K562 (cell line): Measurements from ENCODE around the gene MDC1. TPM values are rescaled to one million over a fixed set of nuclear protein-coding genes. Genes with fewer than 3 reads are reported as not detected.

Experiments used
- ATAC-seq: fragments of 200-7000 bp; cut with Tn5 transposase; 3 replicates; pipeline ENCODE4 v1.9.1; 2020; ENCODE audit warnings: moderate library complexity
- BruUV-seq: library from RNA; stranded (reverse); fragments of 400-500 nt; replicated peaks from 2 replicates; lab custom pipeline; 2021; lab: Mats Ljungman, UMichigan
- CTCF ChIA-PET: fragments of 300-600 bp; formaldehyde crosslinking; extraction: SDS; loops from one replicate; lab custom pipeline; 2021; ENCODE audit warnings: low intra/inter-chr PET ratio; lab: Yijun Ruan, JAX
- POLR2A ChIA-PET: fragments of 300-600, 350-650 bp; sonication (Branson Sonifier 250); formaldehyde crosslinking; extraction: SDS; loops from one replicate; lab custom pipeline; 2021; ENCODE audit warnings: antibody characterized with exemption, inconsistent platforms; lab: Yijun Ruan, JAX
- DNase-seq, 4 experiments: peaks; one replicate each; pipeline versions ENCODE4 v3.0.0 to v3.0.0-alpha.2; 2011 to 2018; ENCODE audit warnings: low spot score in 3 of 4, mixed read lengths in 3 of 4; ENCODE audit errors: extremely low read depth in 1 of 4
- FAIRE-seq: peaks from 2 replicates; lab custom pipeline; 2011; peaks lifted over from hg19 to GRCh38; lab: Jason Lieb, UNC
- H2AFZ ChIP-seq: 2 replicates; pipeline ENCODE4 v1.6.0; 2011; ENCODE audit warnings: low read depth, low read length, control low read depth, inconsistent platforms
- H3K27ac ChIP-seq: fragments of 200-600 bp; 3 replicates; pipeline ENCODE4 v1.8.0; 2011; ENCODE audit warnings: low read depth, mild to moderate bottlenecking, control low read depth, inconsistent platforms, low read length, moderate library complexity, mixed read lengths; ENCODE audit errors: extremely low read depth
- H3K27me3 ChIP-seq, 2 experiments: fragments of 300-600 bp in 1 of 2; 2 replicates in 1 of 2; 3 replicates in 1 of 2; pipeline versions ENCODE4 v1.6.0 to v1.8.0; 2011; ENCODE audit warnings: inconsistent platforms in 2 of 2, low read length in 2 of 2, mild to moderate bottlenecking in 1 of 2, mixed read lengths in 1 of 2, moderate library complexity in 1 of 2; ENCODE audit not compliant: control insufficient read depth in 2 of 2, insufficient read depth in 2 of 2
- H3K36me3 ChIP-seq: fragments of 300-600 bp; 3 replicates; pipeline ENCODE4 v1.8.0; 2011; ENCODE audit warnings: mild to moderate bottlenecking, low read length, inconsistent platforms; ENCODE audit not compliant: control insufficient read depth, insufficient read depth
- H3K4me1 ChIP-seq, 2 experiments: fragments of 200-600 bp in 1 of 2; replicated peaks in 1 of 2; 2 replicates in 1 of 2; 3 replicates in 1 of 2; pipeline versions ENCODE4 v1.5.1 to v1.8.0; 2011; ENCODE audit warnings: inconsistent platforms in 2 of 2, low read length in 2 of 2, mild to moderate bottlenecking in 1 of 2, mixed read lengths in 1 of 2, moderate library complexity in 1 of 2; ENCODE audit not compliant: control insufficient read depth in 2 of 2, insufficient read depth in 2 of 2
- H3K4me2 ChIP-seq: 2 replicates; pipeline ENCODE4 v1.6.1; 2011; ENCODE audit warnings: low read length, control low read depth, inconsistent platforms, mixed read lengths; ENCODE audit not compliant: insufficient read depth
- H3K4me3 ChIP-seq: fragments of 200-600 bp; sonication (generic), shearing (Covaris generic); 2 replicates; pipeline ENCODE4 v1.5.1; 2016; ENCODE audit warnings: control low read depth, inconsistent platforms
- H3K79me2 ChIP-seq: fragments of 200-600 bp; 3 replicates; pipeline ENCODE4 v1.8.0; 2011; ENCODE audit warnings: low read length, inconsistent platforms; ENCODE audit not compliant: control insufficient read depth, insufficient read depth
- H3K9ac ChIP-seq, 2 experiments: 2 replicates each; pipeline versions ENCODE4 v1.6.0 to v1.6.1; 2011; ENCODE audit warnings: low read depth in 2 of 2, low read length in 2 of 2, control low read depth in 1 of 2, inconsistent platforms in 1 of 2, mild to moderate bottlenecking in 1 of 2, mixed read lengths in 1 of 2; ENCODE audit not compliant: insufficient read depth in 1 of 2
- H3K9me1 ChIP-seq: one replicate; pipeline ENCODE4 v1.6.0; 2011; ENCODE audit warnings: inconsistent platforms, mild to moderate bottlenecking, low read length, moderate library complexity; ENCODE audit not compliant: control insufficient read depth, insufficient read depth
- H3K9me3 ChIP-seq: replicated peaks from 2 replicates; pipeline ENCODE4 v1.5.1; 2011; ENCODE audit warnings: low read depth, low read length, inconsistent platforms; ENCODE audit not compliant: control insufficient read depth, insufficient read depth
- H4K20me1 ChIP-seq: replicated peaks from 2 replicates; pipeline ENCODE4 v1.6.1; 2011; ENCODE audit warnings: low read length, inconsistent platforms, mixed read lengths; ENCODE audit not compliant: control insufficient read depth, insufficient read depth
- ATF7 ChIP-seq: fragments of 450-650 bp; IDR thresholded peaks from 2 replicates; pipeline ENCODE4 v1.7.1; 2014; ENCODE audit warnings: mild to moderate bottlenecking, moderate library complexity
- CEBPG ChIP-seq, 3 experiments: fragments of 200-800 bp in 1 of 3; sonication (Bioruptor generic) in 1 of 3; sonication (generic) in 1 of 3; formaldehyde crosslinking in 1 of 3; IDR thresholded peaks in 2 of 3; conservative IDR thresholded peaks in 1 of 3; 2 replicates each; pipeline versions ENCODE4 v1.6.1 to v1.8.0; 2016 to 2022; ENCODE audit warnings: missing compliant biosample characterization in 2 of 3, missing genetic modification characterization in 2 of 3, mild to moderate bottlenecking in 1 of 3, missing genetic modification reagents in 1 of 3
- CTBP1 ChIP-seq: fragments of 450-650 bp; IDR thresholded peaks from 2 replicates; pipeline ENCODE4 v1.6.1; 2016; ENCODE audit warnings: borderline replicate concordance
- ELF4 ChIP-seq: fragments of 450-650 bp; formaldehyde crosslinking; IDR thresholded peaks from 2 replicates; pipeline ENCODE4 v1.4.0; 2022; ENCODE audit warnings: missing genetic modification characterization
- EP300 ChIP-seq: IDR thresholded peaks from 2 replicates; pipeline ENCODE4 v1.6.1; 2012; ENCODE audit warnings: low read length, improper control_type of control experiment
- JUND ChIP-seq, 2 experiments: IDR thresholded peaks; 2 replicates in 1 of 2; 3 replicates in 1 of 2; pipeline ENCODE4 v1.6.1; 2011; ENCODE audit warnings: borderline replicate concordance in 2 of 2, low read depth in 2 of 2, low read length in 2 of 2, improper control_type of control experiment in 1 of 2, missing biosample characterization in 1 of 2, missing genetic modification characterization in 1 of 2, missing genetic modification reagents in 1 of 2
- KDM5B ChIP-seq: fragments of 200-600 bp; sonication (generic); IDR thresholded peaks from 2 replicates; pipeline ENCODE4 v1.6.1; 2012; ENCODE audit warnings: low read depth, mild to moderate bottlenecking, moderate library complexity, low read length, control low read depth, inconsistent platforms; ENCODE audit not compliant: insufficient replicate concordance
- MAFK ChIP-seq: IDR thresholded peaks from 2 replicates; pipeline ENCODE4 v1.6.1; 2011; ENCODE audit warnings: low read length, improper control_type of control experiment
- MEF2A ChIP-seq: IDR thresholded peaks from 2 replicates; pipeline ENCODE4 v1.6.1; 2011; ENCODE audit warnings: low read depth, mild to moderate bottlenecking, low read length, moderate library complexity; ENCODE audit not compliant: control insufficient read depth
- NR2C2 ChIP-seq, 2 experiments: fragments of 200-800 bp in 1 of 2; sonication (Bioruptor generic) in 1 of 2; sonication (generic) in 1 of 2; formaldehyde crosslinking in 1 of 2; IDR thresholded peaks; 2 replicates each; pipeline versions ENCODE4 v1.6.1 to v1.8.0; 2016 to 2022; ENCODE audit warnings: mild to moderate bottlenecking in 1 of 2, missing compliant biosample characterization in 1 of 2, missing genetic modification characterization in 1 of 2, missing genetic modification reagents in 1 of 2
- NRF1 ChIP-seq, 2 experiments: fragments of 450-650 bp; IDR thresholded peaks in 1 of 2; conservative IDR thresholded peaks in 1 of 2; 2 replicates each; pipeline ENCODE4 v1.6.1; 2014; ENCODE audit warnings: mild to moderate bottlenecking in 2 of 2
- SRF ChIP-seq, 2 experiments: fragments of 250-450, 450-650 bp in 1 of 2; sonication (Bioruptor Pico) in 1 of 2; sonication (generic) in 1 of 2; formaldehyde crosslinking; IDR thresholded peaks; 2 replicates each; pipeline versions ENCODE4 v1.5.0 to v1.5.1; 2020 to 2022; ENCODE audit warnings: mild to moderate bottlenecking in 1 of 2, missing genetic modification reagents in 1 of 2
- ZNF175 ChIP-seq: fragments of 200-800 bp; sonication (Bioruptor generic); IDR thresholded peaks from 2 replicates; pipeline ENCODE4 v1.6.1; 2016; ENCODE audit warnings: low read depth, mild to moderate bottlenecking, missing genetic modification characterization, missing compliant biosample characterization
- ZNF584 ChIP-seq: fragments of 200-800 bp; sonication (Bioruptor generic); IDR thresholded peaks from 2 replicates; pipeline ENCODE4 v1.6.1; 2016; ENCODE audit warnings: low read depth, mild to moderate bottlenecking, missing genetic modification characterization, missing compliant biosample characterization
- ZNF696 ChIP-seq: fragments of 250-450 bp; sonication (Bioruptor Pico); conservative IDR thresholded peaks from 2 replicates; pipeline ENCODE4 v1.4.0; 2020; ENCODE audit warnings: mild to moderate bottlenecking, moderate library complexity
- ZNF785 ChIP-seq: fragments of 250-450 bp; sonication (Bioruptor Pico); IDR thresholded peaks from 2 replicates; pipeline ENCODE4 v1.4.0; 2020; ENCODE audit warnings: mild to moderate bottlenecking
- WGBS: fragments of 100-300 bp; shearing (Covaris generic); methylation state at CpG from one replicate; pipeline ENCODE4 v1.1.6; 2016; ENCODE audit warnings: low coverage, mixed read lengths; ENCODE audit not compliant: insufficient coverage; ENCODE audit errors: missing lambda C conversion rate; 5-methylcytosine and 5-hydroxymethylcytosine counted together
- in situ Hi-C: fragments of 300-500 bp; cut with MboI; formaldehyde crosslinking; loops from 4 replicates; pipeline ENCODE4 v1.15.0; 2018; ENCODE audit warnings: inconsistent platforms, mixed read lengths
- intact Hi-C: fragments of 100-400 bp; cut with micrococcal nuclease; formaldehyde crosslinking; loops from 2 replicates; pipeline ENCODE4 v1.14.2; 2022
- polyA plus RNA-seq, 8 experiments: library from polyadenylated mRNA; depleted of rRNA in 4 of 8; stranded (reverse) in 5 of 8; unstranded in 3 of 8; fragments of >200 nt; fragmentation: Nextera tagmentation in 2 of 8; fragmentation: Illumina TruSeq in 1 of 8; extraction: Ambion mirVana in 2 of 8; extraction: Trizol in 1 of 8; gene quantifications; 2 replicates each; pipeline versions ENCODE4 v1.2.1 to v1.2.3, GENCODE V29; 2011 to 2014; ENCODE audit warnings: inconsistent platforms in 1 of 8, missing spikeins in 1 of 8
- total RNA-seq, 7 experiments: library from RNA; depleted of rRNA in 6 of 7; stranded (reverse); fragments of >200 nt in 6 of 7; fragmentation: Illumina TruSeq in 2 of 7; extraction: Trizol in 2 of 7; gene quantifications; 2 replicates each; pipeline versions ENCODE4 v1.2.1 to v1.2.3, GENCODE V29; 2011 to 2021; ENCODE audit warnings: low replicate concordance in 1 of 7
- TF ChIP-seq, protein P1 (sequence below), 2 experiments: fragments of 450-650 bp in 1 of 2; sonication (generic) in 1 of 2; formaldehyde crosslinking in 1 of 2; IDR thresholded peaks in 1 of 2; conservative IDR thresholded peaks in 1 of 2; 2 replicates each; pipeline versions ENCODE4 v1.6.1 to v1.8.1; 2016 to 2023; ENCODE audit warnings: mild to moderate bottlenecking in 2 of 2, moderate library complexity in 2 of 2, inconsistent platforms in 1 of 2, missing genetic modification reagents in 1 of 2
- TF ChIP-seq, protein P2 (sequence below), 2 experiments: fragments of 250-450 bp in 1 of 2; fragments of 450-650 bp in 1 of 2; sonication (Bioruptor Pico) in 1 of 2; IDR thresholded peaks; 2 replicates each; pipeline versions ENCODE4 v1.6.1 to v1.8.0; 2016 to 2021; ENCODE audit warnings: mild to moderate bottlenecking in 2 of 2, moderate library complexity in 2 of 2, missing compliant biosample characterization in 1 of 2, missing genetic modification characterization in 1 of 2

Gene MDC1
- total and polyA plus RNA-seq, 9 of the 15 experiments (the other 6 are each of a cell fraction or from before 2014, with no cell fraction given), result 8.2 to 114 (median 20.0) TPM

DNA sequence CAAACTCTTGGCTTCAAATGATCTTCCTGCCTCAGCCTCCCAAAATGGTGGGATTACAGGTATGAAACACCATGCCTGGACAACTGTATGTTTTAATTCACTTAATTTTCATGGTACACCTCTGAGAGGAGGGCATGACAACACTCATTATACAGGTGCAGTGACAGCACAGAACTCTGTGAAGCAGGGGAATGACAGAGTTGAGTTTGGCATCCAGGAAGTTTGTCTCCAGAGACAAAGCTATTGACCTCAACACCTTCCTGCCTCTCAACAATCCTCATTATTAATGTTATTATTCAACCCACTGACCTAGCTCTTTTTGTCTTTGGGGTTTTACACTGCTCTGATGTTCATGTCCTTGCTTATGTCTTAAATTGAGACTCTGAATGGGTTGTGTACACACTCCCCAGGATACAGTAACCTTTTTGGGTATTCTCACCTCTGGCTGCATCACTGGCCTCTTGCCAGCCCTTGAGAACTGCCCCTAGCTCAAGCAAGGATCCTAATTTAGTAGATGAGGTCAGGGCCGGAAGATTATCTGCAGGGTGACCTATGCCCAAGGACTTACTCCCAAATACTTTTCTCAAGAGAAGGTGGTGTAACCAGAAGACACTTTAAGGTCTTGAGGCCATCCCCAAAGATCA, 40.3 kb upstream of the MDC1 start:
- H2AFZ ChIP-seq, result no peak overlapping the region
- no TSS peak for BruUV-seq
- ChIA-PET POLR2A (interaction anchor here (0.7 to 1.4 kb wide), 9 partner anchors 9 to 150 kb away, joined by 3 to 6 read pairs (median 3); partner anchors contain the start of genes GTF2H4 and IER3), CTCF (no interaction called here)
- intact Hi-C loops, result no loop called here
- WGBS, result 15% methylated on average over 1 of the region's 1 CpG
- H3K36me3 ChIP-seq, result no peaks in the 10 kb centered on the region
- H3K4me3 ChIP-seq, result no peak overlapping the region
- H3K79me2 ChIP-seq, result no peaks in the 10 kb centered on the region
- no peaks in the 10 kb centered on the region for H3K27me3 ChIP-seq
- H4K20me1 ChIP-seq, result no peaks in the 10 kb centered on the region
- H3K9ac ChIP-seq, result no peak overlapping the region
- H3K4me1 ChIP-seq, result peaks cover 4 to 9% of the 10 kb centered on the region in 2 experiments
- H3K27ac ChIP-seq, result no peak overlapping the region
- DNase-seq (peak in 2 of 4 experiments; percentile 39 to 58), ATAC-seq (peak; percentile 53), FAIRE-seq (no peak)
- no peaks in the 10 kb centered on the region for H3K9me1 ChIP-seq
- H3K9me3 ChIP-seq, result no peaks in the 10 kb centered on the region
- in situ Hi-C loops, result no loop called here
- H3K4me2 ChIP-seq, result no peak overlapping the region
- TF ChIP-seq SRF (CRISPR knock-in tag; IDR thresholded peaks at IDR 0.05) (no peak), ZNF696 (CRISPR knock-in tag) (no peak), ZNF785 (CRISPR knock-in tag) (no peak), NR2C2 (CRISPR knock-in tag; IDR thresholded peaks at IDR 0.05) (no peak), NR2C2 (tag; IDR thresholded peaks at IDR 0.05) (peak; percentile 69; the same call in 1 of the 2 replicates), EP300 (0 out of 2 replicates have a peak, but pooled peaks have one; percentile 21), NRF1 (conservative IDR thresholded peaks at IDR 0.05 in 1 of 2, IDR thresholded peaks at IDR 0.05 in 1 of 2) (no peak), ATF7 (peak; percentile 75), KDM5B (no peak), ELF4 (no peak), ZNF175 (CRISPR knock-in tag) (peak; percentile 48; the same call in 1 of the 2 replicates), CTBP1 (peak; percentile 42; the same call in 1 of the 2 replicates), JUND (IDR thresholded peaks at IDR 0.05; ENCODE audit: borderline replicate concordance, low read depth, low read length) (peak; percentile 62; the same call in 1 of the 2 replicates), JUND (tag; IDR thresholded peaks at IDR 0.05; ENCODE audit: borderline replicate concordance, low read depth, low read length) (peak; percentile 48; the same call in 1 of the 3 replicates), MAFK (no peak), MEF2A (peak; percentile 93), ZNF584 (CRISPR knock-in tag) (0 out of 2 replicates have a peak, but pooled peaks have one; percentile 59), CEBPG (CRISPR knock-in tag; IDR thresholded peaks at IDR 0.05) (no peak), CEBPG (tag; conservative IDR thresholded peaks at IDR 0.05 in 1 of 2, IDR thresholded peaks at IDR 0.05 in 1 of 2) (peak in 1 of 2 experiments; percentile 66; a peak in 2 of 4 replicates)
- TF ChIP-seq, protein P1, sequence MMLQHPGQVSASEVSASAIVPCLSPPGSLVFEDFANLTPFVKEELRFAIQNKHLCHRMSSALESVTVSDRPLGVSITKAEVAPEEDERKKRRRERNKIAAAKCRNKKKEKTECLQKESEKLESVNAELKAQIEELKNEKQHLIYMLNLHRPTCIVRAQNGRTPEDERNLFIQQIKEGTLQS (IDR thresholded peaks at IDR 0.05), result peak; percentile 83
- TF ChIP-seq, protein P1 (CRISPR knock-in tag; conservative IDR thresholded peaks at IDR 0.05), result no peak
- TF ChIP-seq, protein P2, sequence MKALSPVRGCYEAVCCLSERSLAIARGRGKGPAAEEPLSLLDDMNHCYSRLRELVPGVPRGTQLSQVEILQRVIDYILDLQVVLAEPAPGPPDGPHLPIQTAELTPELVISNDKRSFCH (CRISPR knock-in tag; IDR thresholded peaks at IDR 0.05), result no peak
- TF ChIP-seq, protein P2 (tag; IDR thresholded peaks at IDR 0.05), result 0 out of 2 replicates have a peak, but pooled peaks have one; percentile 35
